A549 treated with DMSO at 1 μM for 4 hours (cell line): ENCODE measurements around the gene KIR3DL3. TPM values are rescaled to one million over a fixed set of nuclear protein-coding genes. Genes with fewer than 3 reads are reported as not detected.

Experiments used
- total RNA-seq: library from RNA; stranded (reverse); fragments of 200-300 nt; extraction: Qiagen RNA extraction; gene quantifications from 5 replicates; pipeline ENCODE4 v1.2.3, GENCODE V29; 2022; ENCODE audit warnings: low read depth

Gene KIR3DL3
- total RNA-seq = not detected in 5 replicates

GRCh38 chr19:54724142-54724541 is at the start of gene KIR3DL3:
Gene KIR3DL3, plus strand, starts transcription at chr19:54724442. Its CDS starts 55 bp downstream, at chr19:54724497.

GRCh38 chr19:54738306-54738705 is 14.1 kb downstream of the KIR3DL3 start, which contains the start of gene KIR2DL3:
Gene KIR2DL3, plus strand, starts transcription at chr19:54738513. Its CDS starts 33 bp downstream, at chr19:54738546.

GRCh38 chr19:54769646-54770045 is 45.4 kb downstream of the KIR3DL3 start, which contains the start of gene KIR2DL1:
Gene KIR2DL1, plus strand, starts transcription at chr19:54769793. Its CDS starts 58 bp downstream, at chr19:54769851.

Other genes with a start within 250 kb of the KIR3DL3 start
- not detected in 5 replicates for gene LAIR2, start 221.6 kb upstream of the KIR3DL3 start, total RNA-seq
- not detected in 5 replicates for gene LILRA2, start 150.7 kb upstream of the KIR3DL3 start, total RNA-seq
- not detected in 5 replicates for gene LILRA1, start 130.8 kb upstream of the KIR3DL3 start, total RNA-seq
- 0.03 to 0.07 TPM in 2 of 5 replicates, not detected in the others for gene LILRB1, start 94.0 kb upstream of the KIR3DL3 start, total RNA-seq
- not detected in 5 replicates for gene LILRB4, start 61.5 kb upstream of the KIR3DL3 start, total RNA-seq
- gene KIR2DL3, start 14.1 kb downstream of the KIR3DL3 start, total RNA-seq = not detected in 5 replicates
- gene KIR2DL1, start 45.4 kb downstream of the KIR3DL3 start, total RNA-seq = not detected in 5 replicates
- not detected in 5 replicates for gene KIR2DL4, start 79.2 kb downstream of the KIR3DL3 start, total RNA-seq
- not detected in 5 replicates for gene KIR3DL1, start 92.0 kb downstream of the KIR3DL3 start, total RNA-seq
- gene KIR2DS4, start 108.2 kb downstream of the KIR3DL3 start, total RNA-seq = not detected in 5 replicates
- gene KIR3DL2, start 126.0 kb downstream of the KIR3DL3 start, total RNA-seq = not detected in 5 replicates
- not detected in 5 replicates for gene FCAR, start 149.8 kb downstream of the KIR3DL3 start, total RNA-seq
- not detected in 5 replicates for gene NCR1, start 181.7 kb downstream of the KIR3DL3 start, total RNA-seq
- 0.06 to 0.38 TPM in 2 of 5 replicates, not detected in the others for gene NLRP7, start 223.1 kb downstream of the KIR3DL3 start, total RNA-seq
- gene NLRP2, start 241.9 kb downstream of the KIR3DL3 start, total RNA-seq = 22.2 to 28.4 TPM (median 27.4 TPM) in 5 replicates